H1 (cell line): ENCODE measurements around the gene ST3GAL2. TPM values are rescaled to one million over a fixed set of nuclear protein-coding genes. Genes with fewer than 3 reads are reported as not detected.

Experiments
- GABPA ChIP-seq: IDR thresholded peaks from 2 replicates; pipeline ENCODE4 v1.6.1; 2011; ENCODE audit warnings: mild to moderate bottlenecking, low read length, moderate library complexity, borderline replicate concordance; ENCODE audit not compliant: insufficient read depth
- POU5F1 ChIP-seq: IDR thresholded peaks from 2 replicates; pipeline ENCODE4 v1.6.1; 2011; ENCODE audit warnings: low read depth, mild to moderate bottlenecking, low read length, moderate library complexity
- polyA plus RNA-seq, 7 experiments: library from polyadenylated mRNA; depleted of rRNA in 3 of 7; stranded (reverse) in 5 of 7; unstranded in 2 of 7; fragments of >200 nt in 5 of 7; fragments of 200-250 nt in 2 of 7; gene quantifications; 1 replicate in 5 of 7; 2 replicates in 1 of 7; 4 replicates in 1 of 7; pipeline versions ENCODE4 v1.2.1 to v1.2.3, GENCODE V29; 2011 to 2013; ENCODE audit warnings: missing spikeins in 2 of 7, mixed read lengths in 2 of 7
- total RNA-seq: library from RNA; stranded (reverse); fragmentation: NEBNext Ultra II Directional; extraction: Animal tissue kit (Norgen Biotek cat#: 25700); gene quantifications from 2 replicates; pipeline ENCODE4 v1.2.1, GENCODE V29; 2021

The ST3GAL2 gene
- total and polyA plus RNA-seq, 2 of the 8 experiments (the other 6 are each of a cell fraction or from before 2014, with no cell fraction given), result 14.4 to 39.7 TPM

DNA sequence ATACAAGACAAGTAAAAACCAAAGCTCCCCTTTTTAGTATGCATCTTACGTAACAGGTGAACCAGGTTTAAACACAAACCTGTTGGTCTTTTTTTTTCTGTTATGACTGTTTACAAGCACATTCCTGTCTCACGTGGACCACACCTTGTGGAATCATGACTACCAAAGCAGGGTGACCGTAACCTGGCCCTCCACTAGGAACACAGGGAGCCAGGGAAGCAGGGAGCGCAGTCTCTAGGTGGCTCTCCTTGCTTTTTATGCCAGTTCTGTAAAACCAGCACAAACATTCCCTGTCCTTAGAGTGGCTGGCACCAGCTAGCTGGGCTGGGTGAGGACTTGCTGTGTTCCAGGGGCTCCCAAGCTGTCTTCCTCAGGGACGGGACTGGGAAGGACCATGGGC is 48.1 kb downstream of the ST3GAL2 start (continued):
- TF ChIP-seq GABPA (no peak), POU5F1 (no peak)
